OCI-LY1 (cell line): ENCODE measurements around the gene DCDC1.

Experiments
- H2AFZ ChIP-seq: fragments of 200-600 bp; sonication (generic), shearing (Covaris generic); 2 replicates; pipeline ENCODE4 v1.6.0; 2014; ENCODE audit warnings: antibody characterized with exemption, mild to moderate bottlenecking, low read length
- H3F3A ChIP-seq: fragments of 200-600 bp; sonication (generic), shearing (Covaris generic); 2 replicates; pipeline ENCODE4 v1.6.0; 2014; ENCODE audit warnings: mild to moderate bottlenecking, antibody characterized with exemption, low read length, moderate library complexity; ENCODE audit not compliant: insufficient read depth
- H3K27ac ChIP-seq: fragments of 200-600 bp; sonication (generic); 2 replicates; pipeline ENCODE4 v1.5.1; 2014; ENCODE audit warnings: low read length, mixed run types, mild to moderate bottlenecking, low read depth; ENCODE audit not compliant: poor library complexity, severe bottlenecking
- H3K27me3 ChIP-seq: fragments of 200-600 bp; sonication (generic); 2 replicates; pipeline ENCODE4 v1.6.0; 2014; ENCODE audit warnings: antibody characterized with exemption, mild to moderate bottlenecking, low read length, moderate library complexity; ENCODE audit not compliant: insufficient read depth
- H3K36me3 ChIP-seq: fragments of 200-600 bp; sonication (generic); 2 replicates; pipeline ENCODE4 v1.6.1; 2014; ENCODE audit warnings: mild to moderate bottlenecking, antibody characterized with exemption, low read length, moderate library complexity, mixed read lengths; ENCODE audit not compliant: insufficient read depth
- H3K4me1 ChIP-seq: fragments of 200-600 bp; sonication (generic); 2 replicates; pipeline ENCODE4 v1.5.1; 2014; ENCODE audit warnings: mild to moderate bottlenecking, low read length, moderate library complexity; ENCODE audit not compliant: insufficient read depth, severe bottlenecking
- H3K4me2 ChIP-seq: fragments of 200-600 bp; sonication (generic), shearing (Covaris generic); 2 replicates; pipeline ENCODE4 v1.6.1; 2014; ENCODE audit warnings: low read length
- H3K4me3 ChIP-seq: fragments of 200-600 bp; sonication (generic); 2 replicates; pipeline ENCODE4 v1.5.1; 2014; ENCODE audit warnings: low read length, low read depth, mild to moderate bottlenecking, mixed read lengths; ENCODE audit not compliant: poor library complexity, severe bottlenecking
- H3K79me2 ChIP-seq: fragments of 200-600 bp; shearing (Covaris generic); 2 replicates; pipeline ENCODE4 v1.6.1; 2016; ENCODE audit warnings: mixed run types, low read length, mixed read lengths; ENCODE audit not compliant: insufficient read depth
- H3K9ac ChIP-seq: fragments of 200-600 bp; sonication (generic), shearing (Covaris generic); 2 replicates; pipeline ENCODE4 v1.6.1; 2014; ENCODE audit warnings: mild to moderate bottlenecking, low read length, mixed read lengths
- H3K9me2 ChIP-seq: fragments of 200-600 bp; sonication (generic), shearing (Covaris generic); 2 replicates; pipeline ENCODE4 v1.6.1; 2014; ENCODE audit warnings: low read depth, mild to moderate bottlenecking, low read length, mixed read lengths
- H3K9me3 ChIP-seq: fragments of 200-600 bp; shearing (Covaris generic); 2 replicates; pipeline ENCODE4 v1.6.1; 2014; ENCODE audit warnings: low read length, mixed read lengths
- H4K20me1 ChIP-seq: fragments of 200-600 bp; sonication (generic), shearing (Covaris generic); 2 replicates; pipeline ENCODE4 v1.6.0; 2016; ENCODE audit warnings: mild to moderate bottlenecking, low read length; ENCODE audit not compliant: insufficient read depth
- CTCF ChIP-seq: fragments of 200-600 bp; sonication (generic), shearing (Covaris generic); IDR thresholded peaks from 2 replicates; pipeline ENCODE4 v1.5.1; 2017; ENCODE audit warnings: mild to moderate bottlenecking, antibody characterized with exemption, low read length, moderate library complexity, mixed read lengths
- EZH2 ChIP-seq: fragments of 200-600 bp; sonication (generic), shearing (Covaris generic); IDR thresholded peaks from 2 replicates; pipeline ENCODE4 v1.8.0; 2017; ENCODE audit warnings: borderline replicate concordance, mixed run types, mild to moderate bottlenecking, antibody characterized with exemption, low read length, moderate library complexity, mixed read lengths

The DCDC1 gene

DNA sequence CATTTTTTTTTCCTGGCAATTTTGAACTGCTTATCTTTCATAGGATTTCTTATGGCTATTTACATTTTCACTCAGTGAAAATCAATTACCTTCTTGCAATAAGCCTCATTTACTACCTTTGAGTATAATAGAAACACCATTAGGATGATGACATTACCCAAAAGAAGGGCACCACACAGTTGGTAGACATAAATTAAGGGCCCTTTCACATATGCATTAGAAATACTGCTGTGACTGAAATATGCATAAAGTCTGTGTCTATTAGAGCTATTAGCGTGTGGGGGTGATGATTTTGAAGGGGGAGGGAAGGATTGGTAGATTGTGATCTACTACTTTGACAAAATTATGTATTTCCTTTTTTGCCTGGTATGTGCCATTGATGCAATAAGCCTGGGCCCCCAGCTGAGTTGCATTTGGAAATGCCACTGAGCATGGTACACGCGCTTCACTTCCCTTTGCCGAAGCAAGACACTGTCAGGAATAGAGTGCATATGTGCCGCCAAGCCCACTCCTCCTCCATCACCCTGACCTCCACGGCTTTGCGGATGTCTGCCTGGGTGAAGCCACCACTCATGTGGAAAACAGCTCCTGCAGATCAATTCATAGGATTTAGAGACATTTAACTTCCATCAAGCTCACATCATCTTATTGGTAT lies 339.3 kb downstream of the DCDC1 start:
- Histone ChIP-seq H3K9me2 (no peaks in the 10 kb centered on the region), H3K27me3 (no peaks in the 10 kb centered on the region), H3K36me3 (no peaks in the 10 kb centered on the region), H4K20me1 (no peaks in the 10 kb centered on the region), H3K4me1 (no peaks in the 10 kb centered on the region), H3K4me3 (no peak overlapping the region), H3K27ac (no peak overlapping the region), H3K4me2 (no peak overlapping the region), H2AFZ (no peak overlapping the region), H3K79me2 (no peaks in the 10 kb centered on the region), H3K9me3 (no peaks in the 10 kb centered on the region), H3K9ac (no peak overlapping the region), H3F3A (no peaks in the 10 kb centered on the region)
- TF ChIP-seq EZH2 (no peak), CTCF (no peak)

- TF ChIP-seq CTCF (no peak), EZH2 (no peak)
- Histone ChIP-seq H3K27ac (no peak overlapping the region), H3F3A (no peaks in the 10 kb centered on the region), H3K4me3 (no peak overlapping the region), H3K9me3 (no peaks in the 10 kb centered on the region), H3K36me3 (no peaks in the 10 kb centered on the region), H3K9ac (no peak overlapping the region), H2AFZ (no peak overlapping the region), H3K4me2 (no peak overlapping the region), H3K9me2 (no peaks in the 10 kb centered on the region), H4K20me1 (no peaks in the 10 kb centered on the region), H3K79me2 (no peaks in the 10 kb centered on the region), H3K27me3 (no peaks in the 10 kb centered on the region), H3K4me1 (no peaks in the 10 kb centered on the region)
Observed at GRCh38 chr11:31026315-31026714, 343.2 kb downstream of the DCDC1 start.

DNA sequence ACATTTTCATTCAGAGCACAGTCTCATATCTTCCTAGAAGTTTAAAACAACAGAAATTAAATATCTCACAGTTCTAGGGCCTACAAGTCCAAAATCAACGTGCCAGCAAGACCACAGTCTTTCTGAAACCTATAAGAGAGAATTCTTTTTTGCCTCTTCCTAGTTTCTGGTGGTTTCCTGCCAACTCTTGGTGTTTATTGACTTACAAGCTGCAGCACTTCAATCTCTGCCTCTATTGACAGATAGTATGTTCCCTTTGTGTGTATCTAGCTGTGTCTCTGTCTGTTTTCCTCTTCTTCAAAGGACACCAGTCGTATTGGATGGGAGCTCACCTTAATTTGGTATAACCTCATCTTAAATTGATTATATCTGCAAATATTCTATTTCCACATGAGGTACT lies 347.5 kb downstream of the DCDC1 start:
- H3F3A ChIP-seq, result no peaks in the 10 kb centered on the region
- no peaks in the 10 kb centered on the region for H3K9me3 ChIP-seq
- H3K27ac ChIP-seq, result no peak overlapping the region
- no peaks in the 10 kb centered on the region for H4K20me1 ChIP-seq
- H2AFZ ChIP-seq, result no peak overlapping the region
- no peak for TF ChIP-seq CTCF
- no peak for TF ChIP-seq EZH2
- no peaks in the 10 kb centered on the region for H3K9me2 ChIP-seq
- H3K9ac ChIP-seq, result no peak overlapping the region
- H3K4me3 ChIP-seq, result no peak overlapping the region
- no peaks in the 10 kb centered on the region for H3K36me3 ChIP-seq
- H3K4me1 ChIP-seq, result no peaks in the 10 kb centered on the region
- H3K27me3 ChIP-seq, result no peaks in the 10 kb centered on the region
- H3K4me2 ChIP-seq, result no peak overlapping the region
- H3K79me2 ChIP-seq, result no peaks in the 10 kb centered on the region
